Gastrocnemius medialis (tissue), 4 donors: Measurements from ENCODE around the gene MED13.

Experiments used
- POLR2A ChIP-seq, 2 donors: fragments of 450-650 bp; IDR thresholded peaks; one replicate each; pipeline ENCODE4 v1.6.1; 2017; ENCODE audit warnings: antibody characterized with exemption in 2 of 2, mild to moderate bottlenecking in 2 of 2, moderate library complexity in 2 of 2
- TF ChIP-seq, protein P1 (sequence below), 5 experiments: fragments of 450-650 bp in 3 of 5; fragments of 200-600 bp in 2 of 5; sonication (generic) in 2 of 5; IDR thresholded peaks in 4 of 5; conservative IDR thresholded peaks in 1 of 5; 1 replicate in 4 of 5; 2 replicates in 1 of 5; pipeline ENCODE4 v1.5.1; 2016 to 2019; ENCODE audit warnings: antibody characterized with exemption in 5 of 5, mild to moderate bottlenecking in 3 of 5, moderate library complexity in 3 of 5

DNA sequence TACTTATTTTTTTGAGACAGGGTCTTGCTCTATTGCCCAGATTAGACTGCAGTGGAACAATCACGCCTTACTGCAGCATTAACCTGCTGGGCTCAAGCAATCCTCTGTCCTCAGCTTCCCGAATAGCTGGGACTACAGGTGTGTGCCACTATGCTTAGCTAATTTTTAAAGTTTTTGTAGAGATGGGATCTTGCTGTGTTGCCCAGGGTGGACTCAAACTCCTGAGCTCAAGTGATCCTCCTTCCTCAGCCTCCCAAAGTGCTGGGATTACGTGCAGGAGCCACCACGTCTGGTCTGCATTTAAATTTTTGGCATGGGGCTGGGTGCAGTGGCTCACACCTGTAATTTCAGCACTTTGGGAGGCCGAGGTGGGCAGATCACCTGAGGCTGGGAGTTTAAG, 96.3 kb downstream of the MED13 start:
- TF ChIP-seq POLR2A (IDR thresholded peaks at IDR 0.05): no peak
- TF ChIP-seq, protein P1, sequence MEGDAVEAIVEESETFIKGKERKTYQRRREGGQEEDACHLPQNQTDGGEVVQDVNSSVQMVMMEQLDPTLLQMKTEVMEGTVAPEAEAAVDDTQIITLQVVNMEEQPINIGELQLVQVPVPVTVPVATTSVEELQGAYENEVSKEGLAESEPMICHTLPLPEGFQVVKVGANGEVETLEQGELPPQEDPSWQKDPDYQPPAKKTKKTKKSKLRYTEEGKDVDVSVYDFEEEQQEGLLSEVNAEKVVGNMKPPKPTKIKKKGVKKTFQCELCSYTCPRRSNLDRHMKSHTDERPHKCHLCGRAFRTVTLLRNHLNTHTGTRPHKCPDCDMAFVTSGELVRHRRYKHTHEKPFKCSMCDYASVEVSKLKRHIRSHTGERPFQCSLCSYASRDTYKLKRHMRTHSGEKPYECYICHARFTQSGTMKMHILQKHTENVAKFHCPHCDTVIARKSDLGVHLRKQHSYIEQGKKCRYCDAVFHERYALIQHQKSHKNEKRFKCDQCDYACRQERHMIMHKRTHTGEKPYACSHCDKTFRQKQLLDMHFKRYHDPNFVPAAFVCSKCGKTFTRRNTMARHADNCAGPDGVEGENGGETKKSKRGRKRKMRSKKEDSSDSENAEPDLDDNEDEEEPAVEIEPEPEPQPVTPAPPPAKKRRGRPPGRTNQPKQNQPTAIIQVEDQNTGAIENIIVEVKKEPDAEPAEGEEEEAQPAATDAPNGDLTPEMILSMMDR (IDR thresholded peaks at IDR 0.05 in 4 of 5, conservative IDR thresholded peaks at IDR 0.05 in 1 of 5): no peak
